GM18517 (cell line): ENCODE data around the gene COL6A1.
"Not testable (repeated sequence)": the region's sequence is repeated elsewhere in the genome, so short reads cannot be mapped to it uniquely, and the experiment has no call there.

Source experiments
- ATAC-seq: cut with Tn5 transposase; IDR thresholded peaks from one replicate; pipeline ENCODE4 v1.9.1; 2021; ENCODE audit warnings: mild to moderate bottlenecking, moderate library complexity; ENCODE audit not compliant: unreplicated experiment

Gene COL6A1

GRCh38 chr21:46045154-46045553 lies 63.6 kb downstream of the COL6A1 start:
- no peak for ATAC-seq

- ATAC-seq = no peak
Observed at GRCh38 chr21:46046471-46046870, 64.9 kb downstream of the COL6A1 start.

DNA sequence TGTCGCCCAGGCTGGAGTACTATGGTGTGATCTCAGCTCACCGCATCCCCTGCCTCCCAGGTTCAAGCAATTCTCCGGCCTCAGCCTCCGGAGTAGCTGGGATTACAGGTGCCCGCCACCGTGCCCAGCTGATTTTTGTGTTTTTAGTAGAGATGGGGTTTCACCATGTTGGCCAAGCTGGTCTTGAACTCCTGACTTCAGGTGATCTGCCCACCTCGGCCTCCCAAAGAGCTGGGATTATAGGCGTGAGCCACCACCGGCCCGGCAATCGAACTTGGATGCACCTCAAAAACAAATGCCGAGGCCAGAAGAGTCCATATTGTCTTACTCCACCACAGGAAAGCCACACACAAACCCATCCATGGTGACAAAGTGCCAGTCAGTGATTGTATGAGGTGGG lies 65.3 kb downstream of the COL6A1 start:
- not testable (repeated sequence) for ATAC-seq

- ATAC-seq = no peak
Observed at GRCh38 chr21:46048926-46049889, 67.6 kb downstream of the COL6A1 start.

DNA sequence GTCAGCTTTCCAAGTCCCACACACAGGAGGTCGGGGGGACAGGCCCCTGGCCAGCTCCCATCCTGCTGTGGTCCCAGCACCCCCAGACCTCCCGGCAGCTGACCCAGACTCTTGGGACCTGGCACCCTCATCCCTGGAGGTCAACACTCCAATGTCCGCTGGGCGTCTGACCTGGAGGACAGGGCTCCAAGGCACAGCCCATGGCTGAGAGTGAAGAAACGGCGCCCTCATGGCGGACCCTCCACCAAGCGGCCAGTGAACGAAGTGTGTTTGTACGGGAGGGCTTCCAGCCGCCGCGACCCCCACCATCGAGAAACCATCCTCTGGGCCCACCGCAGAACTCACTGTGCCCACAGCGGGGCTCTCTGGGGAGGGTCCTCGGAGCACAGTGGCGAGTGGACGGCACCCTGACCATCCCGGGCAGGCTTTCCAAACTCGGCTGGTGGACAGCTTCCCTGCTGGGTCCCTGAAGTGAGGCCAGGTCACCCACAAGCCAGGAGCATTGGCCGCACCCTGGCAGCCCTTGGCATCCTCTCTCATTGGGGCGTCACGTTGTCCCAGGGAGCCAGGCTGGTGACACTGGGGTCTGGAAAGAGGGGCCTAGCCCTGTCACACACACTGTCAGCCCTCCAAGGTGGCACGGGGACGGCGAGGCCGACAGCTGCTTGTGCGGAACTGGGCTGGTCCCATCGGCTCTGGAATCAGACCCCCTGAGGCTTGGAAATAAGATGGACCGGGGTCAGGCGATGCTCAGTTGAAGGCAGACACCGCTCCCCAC lies 68.5 kb downstream of the COL6A1 start:
- no peak for ATAC-seq

DNA sequence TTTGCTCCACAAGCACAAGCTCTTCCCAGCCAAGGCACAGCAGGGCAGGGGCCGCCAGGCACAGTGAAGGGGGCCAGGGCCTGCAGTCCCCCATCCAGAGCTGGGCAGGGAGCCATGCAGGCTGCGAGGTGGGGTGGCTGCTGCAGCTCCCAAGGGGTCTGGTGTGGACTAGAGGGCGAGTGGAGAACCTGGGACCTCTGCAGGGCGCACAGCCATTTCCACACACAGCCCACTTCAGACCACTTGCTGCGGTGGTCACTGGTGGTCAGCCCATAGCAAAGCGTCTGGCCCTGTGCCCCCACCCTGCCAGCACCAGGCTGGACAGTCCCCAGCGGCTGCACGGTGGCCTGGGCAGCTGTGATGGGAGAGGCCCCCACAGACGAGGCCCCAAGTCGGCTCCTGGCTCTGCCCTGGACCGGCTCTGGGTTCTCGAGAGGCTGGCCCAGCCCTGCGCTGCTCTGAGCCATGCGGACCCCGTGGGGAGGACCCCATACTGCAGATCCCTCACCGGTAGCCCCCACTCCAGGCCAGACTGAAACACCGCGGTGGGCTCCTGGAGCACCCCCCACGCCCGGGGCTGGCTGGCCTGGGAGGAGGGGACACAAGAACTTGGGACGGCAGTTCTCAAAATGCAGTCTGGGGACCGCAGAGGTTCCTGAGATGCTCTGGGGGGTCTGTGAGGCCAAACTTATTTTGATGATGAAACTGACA lies 69.3 kb downstream of the COL6A1 start:
- no peak for ATAC-seq

DNA sequence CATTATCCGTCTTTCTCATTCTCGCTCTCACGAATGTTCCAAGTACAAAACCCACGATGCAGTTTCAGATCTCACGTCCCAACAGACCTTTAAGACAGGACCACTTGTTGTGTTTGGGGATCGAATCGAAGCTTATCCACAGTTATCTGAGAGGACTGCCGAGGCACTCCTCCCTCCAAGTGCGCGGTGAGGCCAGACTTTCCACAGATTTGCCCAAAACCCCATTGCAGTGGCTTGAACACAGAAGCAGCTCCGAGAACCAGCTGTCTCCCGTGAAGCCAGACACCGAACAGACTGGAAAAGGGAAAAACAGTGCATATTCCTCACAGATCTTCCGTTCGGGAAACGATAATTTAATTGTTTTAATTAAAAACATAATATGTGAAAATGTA lies 69.8 kb downstream of the COL6A1 start:
- ATAC-seq = no peak

GRCh38 chr21:46051821-46052675 lies 70.5 kb downstream of the COL6A1 start:
- no peak for ATAC-seq

- ATAC-seq = no peak
Observed at GRCh38 chr21:46052703-46053651, 71.4 kb downstream of the COL6A1 start.

GRCh38 chr21:46054031-46054430 lies 72.5 kb downstream of the COL6A1 start:
- ATAC-seq = no peak

- ATAC-seq = no peak
Observed at GRCh38 chr21:46054451-46054881, 72.9 kb downstream of the COL6A1 start.
